ENCODE results near the gene GOLGA8M.
"Not testable (repeated sequence)": the region's sequence is repeated elsewhere in the genome, so short reads cannot be mapped to it uniquely, and the experiment has no call there.

- not testable (repeated sequence) for TF ChIP-seq POLR2AphosphoS5, POLR2A (IDR thresholded peaks at IDR 0.05; ENCODE audit: low read depth, low read length)
Observed at GRCh38 chr15:28742890-28743289, 30.7 kb upstream of the GOLGA8M start.

All from GM12891 (cell line).